ENCODE results near the gene TRIM31. TPM values are rescaled to one million over a fixed set of nuclear protein-coding genes. Genes with fewer than 3 reads are reported as not detected.

Gene TRIM31
- total and polyA plus RNA-seq, 10 of the 15 experiments (the other 5 are each of a cell fraction or from before 2014, with no cell fraction given) = 0.09 to 20.5 (median 0.31) TPM; not detected in 3

GRCh38 chr6:30066577-30067459 lies 46.1 kb downstream of the TRIM31 start, which contains the start of gene PPP1R11:
Gene PPP1R11, plus strand, starts transcription at chr6:30067198. Its CDS starts 213 bp downstream, at chr6:30067411.
- POLR2A ChIA-PET = interaction anchor here (0.8 to 1.7 kb wide), 11 partner anchors 9 to 417 kb away, joined by 3 to 14 read pairs (median 3); partner anchors contain the start of genes HLA-A and TRIM26
- RAD21 ChIA-PET (ENCODE audit: unreplicated experiment) = interaction anchor here (0.9 to 3.2 kb wide), 5 partner anchors 28 to 64 kb away, joined by 3 to 18 read pairs (median 3); no protein-coding TSS in a partner anchor
- Histone ChIP-seq H3K27ac (ENCODE audit: control insufficient read depth, insufficient read depth) (peak within 1 kb of the TSS; percentile 88), H3K27me3 (replicated peaks in 1 of 2; ENCODE audit: control insufficient read depth in 2 of 2, insufficient read depth in 2 of 2, low read length in 1 of 2) (peaks cover 0 to 3% of the 10 kb centered on the region in 2 experiments; a peak in 2 of 4 replicates), H3K9ac (ENCODE audit: control insufficient read depth, insufficient read depth, low read length) (peak within 1 kb of the TSS; percentile 70), H3K36me3 (ENCODE audit: control insufficient read depth in 2 of 2, insufficient read depth in 2 of 2, low read length in 1 of 2) (no peaks in the 10 kb centered on the region), H3K79me2 (ENCODE audit: control insufficient read depth, insufficient read depth, low read length) (peaks cover 20% of the 10 kb centered on the region), H3K4me2 (ENCODE audit: control insufficient read depth, insufficient read depth) (peak within 1 kb of the TSS; percentile 79), H3K4me1 (ENCODE audit: control insufficient read depth, insufficient read depth, low read length) (no peaks in the 10 kb centered on the region), H3K4me3 (peak within 1 kb of the TSS; percentile 84), H3K9me3 (replicated peaks; ENCODE audit: control insufficient read depth, insufficient read depth, low read length) (no peaks in the 10 kb centered on the region), H4K20me1 (ENCODE audit: control insufficient read depth, insufficient read depth) (no peaks in the 10 kb centered on the region), H2AFZ (ENCODE audit: control insufficient read depth, low read depth, low read length) (peak within 1 kb of the TSS; percentile 99)
- DNase-seq (ENCODE audit: low read depth, low spot score) (peak; percentile 99), ATAC-seq (peak; percentile 99), FAIRE-seq (peak; percentile 97)
- SMC1A ChIA-PET (ENCODE audit: uncharacterized antibody, unreplicated experiment) = interaction anchor here (0.6 to 2.4 kb wide), 18 partner anchors 14 to 101 kb away, joined by 3 to 15 read pairs (median 4); no protein-coding TSS in a partner anchor
- WGBS (ENCODE audit: insufficient coverage, insufficient replicate concordance, low lambda C conversion rate, missing lambda C conversion rate) = under 1% methylated on average over 46 of the region's 46 CpGs
- intact Hi-C loops (cut with micrococcal nuclease; ENCODE audit: unreplicated experiment) (no loop called here), in situ Hi-C loops (cut with MboI) (no loop called here)
- no TSS peak for BruUV-seq (replicated peaks)
- CTCF ChIA-PET = interaction anchor here (0.7 to 3.2 kb wide), 7 partner anchors 10 to 417 kb away, joined by 3 to 19 read pairs (median 4); no protein-coding TSS in a partner anchor
- TF ChIP-seq ZZZ3 (IDR thresholded peaks at IDR 0.05; ENCODE audit: control insufficient read depth, insufficient read length, low read depth) = no peak
- TF ChIP-seq ZBTB4 (CRISPR knock-in tag; IDR thresholded peaks at IDR 0.05) = no peak
- peak; percentile 81 for TF ChIP-seq PML (IDR thresholded peaks at IDR 0.05; ENCODE audit: low read length)
- no peak for TF ChIP-seq ATF2 (IDR thresholded peaks at IDR 0.05; ENCODE audit: low read length)
- TF ChIP-seq BRCA1 (IDR thresholded peaks at IDR 0.05; ENCODE audit: low read depth, low read length) = no peak
- 0 out of 2 replicates have a peak, but pooled peaks have one; percentile 26 for TF ChIP-seq HSF1 (IDR thresholded peaks at IDR 0.05; ENCODE audit: low read depth, low read length)
- TF ChIP-seq JUND (IDR thresholded peaks at IDR 0.05; ENCODE audit: low read depth, low read length) = peak; percentile 3; the same call in 1 of the 2 replicates
- no peak for TF ChIP-seq ZNF592 (IDR thresholded peaks at IDR 0.05)
- TF ChIP-seq NBN (IDR thresholded peaks at IDR 0.05) = peak; percentile 72; the same call in 1 of the 2 replicates
- TF ChIP-seq DPF2 (IDR thresholded peaks at IDR 0.05) = 0 out of 2 replicates have a peak, but pooled peaks have one; percentile 18

Measured in GM12878 (cell line).